Endothelial cell of umbilical vein (primary cell): ENCODE measurements around the gene S100A16. TPM values are rescaled to one million over a fixed set of nuclear protein-coding genes. Genes with fewer than 3 reads are reported as not detected.

ENCODE experiments used
- BruUV-seq: library from RNA; stranded (reverse); fragments of 400-500 nt; replicated peaks from 2 replicates; lab custom pipeline; 2021; lab: Mats Ljungman, UMichigan
- CTCF ChIA-PET: fragments of 300-600, 350-600 bp; sonication (Branson Sonifier 250); formaldehyde crosslinking; loops from one replicate; lab custom pipeline; 2021; ENCODE audit warnings: antibody characterized with exemption, inconsistent platforms; lab: Charles Lee
- POLR2A ChIA-PET: fragments of 300-600, 350-600 bp; sonication (Branson Sonifier 250); formaldehyde crosslinking; loops from one replicate; lab custom pipeline; 2021; ENCODE audit warnings: antibody characterized with exemption, inconsistent platforms; lab: Charles Lee
- DNase-seq: peaks from one replicate; pipeline ENCODE4 v3.0.0-alpha.2; 2011; ENCODE audit warnings: low read depth, low spot score
- FAIRE-seq: peaks from 2 replicates; lab custom pipeline; 2011; peaks lifted over from hg19 to GRCh38; lab: Jason Lieb, UNC
- H2AFZ ChIP-seq: 2 replicates; pipeline ENCODE4 v1.6.0; 2012; ENCODE audit warnings: low read depth, low read length, control low read depth, inconsistent platforms
- H3K27ac ChIP-seq: 2 replicates; pipeline ENCODE4 v1.5.1; 2011; ENCODE audit warnings: low read depth, mild to moderate bottlenecking, control low read depth, low read length, moderate library complexity; ENCODE audit not compliant: insufficient read depth
- H3K27me3 ChIP-seq, 2 experiments: 2 replicates each; pipeline versions ENCODE4 v1.6.0 to v1.6.1; 2011; ENCODE audit warnings: low read length in 2 of 2, mixed read lengths in 1 of 2; ENCODE audit not compliant: control insufficient read depth in 2 of 2, insufficient read depth in 2 of 2
- H3K36me3 ChIP-seq, 2 experiments: 2 replicates in 1 of 2; 3 replicates in 1 of 2; pipeline ENCODE4 v1.5.1; 2011; ENCODE audit warnings: low read length in 2 of 2, mild to moderate bottlenecking in 1 of 2, moderate library complexity in 1 of 2; ENCODE audit not compliant: control insufficient read depth in 2 of 2, insufficient read depth in 2 of 2; ENCODE audit errors: extremely low read depth in 1 of 2
- H3K4me1 ChIP-seq: 3 replicates; pipeline ENCODE4 v1.5.1; 2011; ENCODE audit warnings: mild to moderate bottlenecking, low read length; ENCODE audit not compliant: control insufficient read depth, insufficient read depth; ENCODE audit errors: extremely low read depth
- H3K4me2 ChIP-seq: 2 replicates; pipeline ENCODE4 v1.6.1; 2011; ENCODE audit warnings: low read length, control low read depth, mixed read lengths; ENCODE audit not compliant: insufficient read depth
- H3K4me3 ChIP-seq, 3 experiments: fragments of 200-600 bp in 1 of 3; sonication (generic), shearing (Covaris generic) in 1 of 3; replicated peaks in 1 of 3; 2 replicates each; pipeline ENCODE4 v1.5.1; 2011 to 2016; ENCODE audit warnings: control low read depth in 3 of 3, low read length in 3 of 3, mild to moderate bottlenecking in 2 of 3, inconsistent platforms in 1 of 3, low read depth in 1 of 3, moderate library complexity in 1 of 3; ENCODE audit not compliant: insufficient read depth in 1 of 3
- H3K79me2 ChIP-seq: 2 replicates; pipeline ENCODE4 v1.6.0; 2012; ENCODE audit warnings: low read length, inconsistent platforms; ENCODE audit not compliant: control insufficient read depth, insufficient read depth
- H3K9ac ChIP-seq: replicated peaks from 2 replicates; pipeline ENCODE3; 2011; ENCODE audit warnings: low read length, control low read depth; ENCODE audit not compliant: insufficient read depth; ENCODE audit errors: extremely low read depth
- H3K9me1 ChIP-seq: replicated peaks from 3 replicates; pipeline ENCODE4 v1.6.0; 2011; ENCODE audit warnings: mild to moderate bottlenecking, low read length; ENCODE audit not compliant: control insufficient read depth, insufficient read depth; ENCODE audit errors: extremely low read depth
- H3K9me3 ChIP-seq: replicated peaks from 2 replicates; pipeline ENCODE4 v1.5.1; 2012; ENCODE audit warnings: low read length, inconsistent platforms; ENCODE audit not compliant: control insufficient read depth, insufficient read depth
- H4K20me1 ChIP-seq: replicated peaks from 2 replicates; pipeline ENCODE3; 2011; ENCODE audit warnings: mild to moderate bottlenecking, low read length; ENCODE audit not compliant: control insufficient read depth, insufficient read depth; ENCODE audit errors: extremely low read depth
- CTCF ChIP-seq, 2 donors: IDR thresholded peaks; 1 replicate in 1 of 2; 2 replicates in 1 of 2; pipeline ENCODE4 v1.5.1; 2011; ENCODE audit warnings: low read length in 2 of 2, mild to moderate bottlenecking in 2 of 2, moderate library complexity in 2 of 2, control low read depth in 1 of 2, inconsistent platforms in 1 of 2, low read depth in 1 of 2; ENCODE audit not compliant: insufficient read depth in 1 of 2; ENCODE audit errors: extremely low read depth in 1 of 2
- EZH2 ChIP-seq: IDR thresholded peaks from 2 replicates; pipeline ENCODE4 v1.6.1; 2012; ENCODE audit warnings: borderline replicate concordance, low read depth, mild to moderate bottlenecking, moderate library complexity, low read length, inconsistent platforms; ENCODE audit not compliant: severe bottlenecking
- FOS ChIP-seq: IDR thresholded peaks from 2 replicates; pipeline ENCODE4 v1.6.1; 2011; ENCODE audit warnings: mild to moderate bottlenecking, low read length, moderate library complexity, borderline replicate concordance; ENCODE audit not compliant: insufficient read depth
- GATA2 ChIP-seq: IDR thresholded peaks from 2 replicates; pipeline ENCODE4 v1.7.0; 2011; ENCODE audit warnings: low read depth, mild to moderate bottlenecking, moderate library complexity, mixed read lengths, low read length; ENCODE audit not compliant: insufficient read length, insufficient read depth
- JUN ChIP-seq: IDR thresholded peaks from 2 replicates; pipeline ENCODE4 v1.6.1; 2011; ENCODE audit warnings: borderline replicate concordance, low read depth; ENCODE audit not compliant: insufficient read length, insufficient read depth
- MAX ChIP-seq: IDR thresholded peaks from 2 replicates; pipeline ENCODE4 v1.6.1; 2011; ENCODE audit not compliant: insufficient read depth, insufficient read length
- MYC ChIP-seq: IDR thresholded peaks from one replicate; pipeline ENCODE4 v1.6.1; 2011; ENCODE audit warnings: mild to moderate bottlenecking, low read depth, low read length
- POLR2A ChIP-seq: IDR thresholded peaks from 2 replicates; pipeline ENCODE4 v1.6.1; 2012; ENCODE audit warnings: low read depth, mild to moderate bottlenecking, control low read depth, low read length
- POLR2AphosphoS5 ChIP-seq: IDR thresholded peaks from 2 replicates; pipeline ENCODE4 v1.6.1; 2012; ENCODE audit warnings: low read depth, mild to moderate bottlenecking, control low read depth, low read length, moderate library complexity; ENCODE audit not compliant: insufficient read depth
- dilution Hi-C: fragments of 300-500 bp; cut with MboI; formaldehyde crosslinking; loops from one replicate; pipeline ENCODE4 v1.15.0; 2019; ENCODE audit warnings: low sequenced_read_pairs; ENCODE audit not compliant: extremely low pct_ligation_motif_present
- intact Hi-C: fragments of 100-400 bp; cut with micrococcal nuclease; formaldehyde crosslinking; loops from one replicate; pipeline ENCODE4 v1.10.0; 2022
- polyA plus RNA-seq, 4 experiments: library from polyadenylated mRNA; depleted of rRNA in 3 of 4; stranded (reverse) in 3 of 4; unstranded in 1 of 4; fragments of >200 nt; gene quantifications; 2 replicates each; pipeline versions ENCODE4 v1.2.1 to v1.2.3, GENCODE V29; 2011 to 2012; ENCODE audit warnings: missing spikeins in 1 of 4
- total RNA-seq: library from RNA; stranded (reverse); gene quantifications from 2 replicates; pipeline ENCODE4 v1.2.3, GENCODE V29; 2021

The S100A16 gene
- total and polyA plus RNA-seq, 2 donors (not counting 3 experiments of a cell fraction or from before 2014, with no cell fraction given), result 701 to 1,770 TPM

DNA sequence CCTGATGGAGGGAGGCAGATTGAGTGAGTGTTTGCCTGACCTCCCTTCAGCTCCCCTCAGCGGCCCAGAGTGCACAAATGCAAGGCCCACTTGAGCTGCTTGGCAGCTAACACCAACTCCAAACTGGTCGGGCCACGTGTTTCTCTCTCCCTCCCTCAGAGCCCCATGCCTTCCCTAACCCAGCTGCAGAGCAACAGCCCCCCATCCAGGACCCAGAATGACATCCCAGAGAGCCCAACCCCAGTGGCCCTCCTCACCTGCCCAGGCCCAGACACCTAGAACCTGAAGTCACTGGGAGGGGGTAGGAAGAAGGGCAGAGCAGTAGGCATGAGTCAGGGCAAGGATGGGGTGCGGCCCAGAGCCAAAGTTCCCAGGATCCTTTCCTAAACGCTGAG, 4.0 kb upstream of the S100A16 start:
- POLR2A ChIA-PET, result interaction anchor here (0.6 to 4.9 kb wide), 2 partner anchors 10 to 12 kb away, joined by 3 to 27 read pairs; partner anchors contain the start of gene S100A13
- no peak overlapping the region for H3K27ac ChIP-seq

More for the DNA sequence above, 4.0 kb upstream of the S100A16 start:
- Histone ChIP-seq H3K9me3 (no peaks in the 10 kb centered on the region), H3K4me1 (no peaks in the 10 kb centered on the region), H3K4me3 (no peak overlapping the region), H3K79me2 (peaks cover 11% of the 10 kb centered on the region), H4K20me1 (no peaks in the 10 kb centered on the region), H3K9ac (no peak overlapping the region), H3K9me1 (no peaks in the 10 kb centered on the region), H2AFZ (no peak overlapping the region), H3K4me2 (no peak overlapping the region), H3K36me3 (peaks cover 0 to 6% of the 10 kb centered on the region in 2 experiments), H3K27me3 (no peaks in the 10 kb centered on the region)
- no TSS peak for BruUV-seq
- intact Hi-C loops, result no loop called here
- DNase-seq (no peak), FAIRE-seq (no peak)
- dilution Hi-C loops, result no loop called here
- CTCF ChIA-PET, result interaction anchor here (1.3 to 6.0 kb wide), 11 partner anchors 9 to 106 kb away, joined by 3 to 121 read pairs (median 10); partner anchors contain the start of genes S100A1, S100A13 and S100A6
- TF ChIP-seq POLR2AphosphoS5 (no peak), FOS (no peak), JUN (no peak), EZH2 (no peak), MYC (no peak), GATA2 (no peak), CTCF (IDR thresholded peaks at IDR 0.05; ENCODE audit: extremely low read depth in 1 of 2, insufficient read depth in 1 of 2, low read depth in 1 of 2, low read length in 2 of 2) (no peak), POLR2A (no peak), MAX (no peak)
